NT2/D1 (cell line): Measurements from ENCODE around the gene SUSD2.

Experiments used
- SUZ12 ChIP-seq: IDR thresholded peaks from 2 replicates; pipeline ENCODE4 v1.6.1; 2011; ENCODE audit not compliant: insufficient read length, insufficient read depth; ENCODE audit errors: extremely low read depth
- ZNF274 ChIP-seq: IDR thresholded peaks from 2 replicates; pipeline ENCODE4 v1.6.1; 2011; ENCODE audit warnings: mild to moderate bottlenecking, low read depth, low read length

DNA sequence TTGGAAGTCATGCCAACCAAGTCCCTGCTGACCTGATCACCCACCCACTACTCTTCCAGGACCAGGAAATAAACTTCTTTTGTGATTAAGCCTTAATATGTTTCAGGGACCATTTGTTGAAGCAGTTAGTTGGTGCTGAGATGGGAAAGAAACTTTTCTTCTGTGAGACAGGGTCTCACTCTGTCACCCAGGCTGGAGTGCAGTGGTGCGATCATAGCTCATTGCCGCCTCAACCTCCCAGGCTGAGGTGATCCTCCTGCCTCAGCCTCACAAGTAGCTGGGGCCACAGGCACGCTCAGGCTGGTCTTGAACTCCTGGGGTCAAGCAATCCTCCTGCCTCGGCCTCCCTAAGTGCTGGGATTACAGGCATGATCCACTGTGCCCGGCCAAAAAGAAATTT, 10.6 kb downstream of the SUSD2 start:
- TF ChIP-seq ZNF274 (no peak), SUZ12 (no peak)
